KMS-11 (cell line): Measurements from ENCODE around the gene DEDD.

Experiments used
- H2AFZ ChIP-seq: fragments of 200-600 bp; sonication (generic); 2 replicates; pipeline ENCODE4 v1.6.1; 2016; ENCODE audit warnings: antibody characterized with exemption, mixed run types, low read depth
- H3K27ac ChIP-seq: fragments of 200-600 bp; sonication (generic); 2 replicates; pipeline ENCODE4 v1.6.1; 2016; ENCODE audit warnings: mild to moderate bottlenecking, mixed run types
- H3K27me3 ChIP-seq: fragments of 200-600 bp; sonication (generic); 2 replicates; pipeline ENCODE4 v1.6.1; 2017; ENCODE audit warnings: mild to moderate bottlenecking, low read depth, mixed run types, moderate library complexity; ENCODE audit not compliant: insufficient read depth
- H3K36me3 ChIP-seq: fragments of 200-600 bp; sonication (generic); 2 replicates; pipeline ENCODE4 v1.6.1; 2017; ENCODE audit warnings: mild to moderate bottlenecking, mixed run types; ENCODE audit not compliant: insufficient read depth
- H3K4me1 ChIP-seq: fragments of 200-600 bp; sonication (generic); 2 replicates; pipeline ENCODE4 v1.6.1; 2016; ENCODE audit warnings: mild to moderate bottlenecking, low read depth, mixed run types; ENCODE audit not compliant: poor library complexity, severe bottlenecking
- H3K4me2 ChIP-seq: fragments of 200-600 bp; sonication (generic); 2 replicates; pipeline ENCODE4 v1.7.0; 2016; ENCODE audit warnings: mild to moderate bottlenecking, mixed run types
- H3K4me3 ChIP-seq: fragments of 200-600 bp; sonication (generic); IDR thresholded peaks from 2 replicates; pipeline ENCODE4 v1.6.1; 2017; ENCODE audit warnings: low read depth, low read length, mixed read lengths; ENCODE audit not compliant: insufficient read depth
- H3K79me2 ChIP-seq: fragments of 200-600 bp; sonication (generic); 2 replicates; pipeline ENCODE4 v1.6.1; 2016; ENCODE audit warnings: low read depth, mixed run types; ENCODE audit not compliant: insufficient read depth
- H3K9ac ChIP-seq: fragments of 200-600 bp; sonication (generic); 2 replicates; pipeline ENCODE4 v1.6.1; 2016; ENCODE audit warnings: mild to moderate bottlenecking, mixed run types
- H4K20me1 ChIP-seq: fragments of 200-600 bp; sonication (generic); 2 replicates; pipeline ENCODE4 v1.6.1; 2016; ENCODE audit warnings: mild to moderate bottlenecking, mixed run types; ENCODE audit not compliant: insufficient read depth
- TF ChIP-seq, protein P1 (sequence below): fragments of 200-600 bp; sonication (generic); conservative IDR thresholded peaks from 2 replicates; pipeline ENCODE4 v1.6.1; 2017; ENCODE audit warnings: low read depth, mild to moderate bottlenecking, antibody characterized with exemption, low read length, moderate library complexity, mixed read lengths

The DEDD gene, protein sequence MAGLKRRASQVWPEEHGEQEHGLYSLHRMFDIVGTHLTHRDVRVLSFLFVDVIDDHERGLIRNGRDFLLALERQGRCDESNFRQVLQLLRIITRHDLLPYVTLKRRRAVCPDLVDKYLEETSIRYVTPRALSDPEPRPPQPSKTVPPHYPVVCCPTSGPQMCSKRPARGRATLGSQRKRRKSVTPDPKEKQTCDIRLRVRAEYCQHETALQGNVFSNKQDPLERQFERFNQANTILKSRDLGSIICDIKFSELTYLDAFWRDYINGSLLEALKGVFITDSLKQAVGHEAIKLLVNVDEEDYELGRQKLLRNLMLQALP

DNA sequence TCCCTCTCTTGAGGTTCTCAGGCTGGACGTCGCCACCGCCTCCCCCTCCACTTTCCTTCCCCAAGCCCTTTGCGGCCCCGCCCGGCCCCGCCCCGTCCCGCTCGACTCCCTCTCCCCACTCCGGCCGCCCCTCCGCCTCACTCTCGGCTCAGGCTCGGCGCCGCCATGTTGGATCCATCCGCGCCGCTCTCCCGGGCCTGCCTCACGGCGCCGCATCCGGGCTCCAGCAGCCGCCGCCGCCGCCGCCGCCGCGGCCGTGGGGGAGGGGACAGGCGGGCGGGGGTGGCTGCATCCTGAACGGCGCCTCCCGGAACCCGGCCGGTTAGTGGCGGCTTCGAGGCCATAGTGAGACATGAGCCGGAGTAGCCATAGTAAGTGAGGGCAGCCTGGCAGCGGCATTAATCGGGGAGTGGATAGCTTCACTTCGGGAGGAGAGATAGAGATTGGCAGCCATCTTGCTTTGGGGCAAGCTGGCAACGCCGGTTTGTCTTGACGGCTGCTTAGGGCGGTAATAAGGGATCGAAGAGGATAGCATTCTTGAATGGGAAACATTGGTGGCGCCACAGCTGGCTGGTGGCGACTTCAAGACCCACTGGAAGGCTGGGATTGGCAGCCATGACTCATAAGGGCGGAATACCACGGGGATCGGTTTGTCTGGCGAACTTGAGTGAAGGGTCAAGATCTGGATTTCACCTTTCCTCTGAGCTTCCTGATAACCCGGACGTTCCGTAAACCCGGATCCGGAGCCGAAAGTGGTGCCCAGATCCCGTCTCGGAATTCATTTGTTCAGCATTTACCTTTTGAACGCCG is at the start of gene DEDD:
DEDD (minus strand) TSS at position 258 of the 810 bp plus-strand sequence. CDS start 8,205 bp downstream, outside the sequence.
- TF ChIP-seq, protein P1, sequence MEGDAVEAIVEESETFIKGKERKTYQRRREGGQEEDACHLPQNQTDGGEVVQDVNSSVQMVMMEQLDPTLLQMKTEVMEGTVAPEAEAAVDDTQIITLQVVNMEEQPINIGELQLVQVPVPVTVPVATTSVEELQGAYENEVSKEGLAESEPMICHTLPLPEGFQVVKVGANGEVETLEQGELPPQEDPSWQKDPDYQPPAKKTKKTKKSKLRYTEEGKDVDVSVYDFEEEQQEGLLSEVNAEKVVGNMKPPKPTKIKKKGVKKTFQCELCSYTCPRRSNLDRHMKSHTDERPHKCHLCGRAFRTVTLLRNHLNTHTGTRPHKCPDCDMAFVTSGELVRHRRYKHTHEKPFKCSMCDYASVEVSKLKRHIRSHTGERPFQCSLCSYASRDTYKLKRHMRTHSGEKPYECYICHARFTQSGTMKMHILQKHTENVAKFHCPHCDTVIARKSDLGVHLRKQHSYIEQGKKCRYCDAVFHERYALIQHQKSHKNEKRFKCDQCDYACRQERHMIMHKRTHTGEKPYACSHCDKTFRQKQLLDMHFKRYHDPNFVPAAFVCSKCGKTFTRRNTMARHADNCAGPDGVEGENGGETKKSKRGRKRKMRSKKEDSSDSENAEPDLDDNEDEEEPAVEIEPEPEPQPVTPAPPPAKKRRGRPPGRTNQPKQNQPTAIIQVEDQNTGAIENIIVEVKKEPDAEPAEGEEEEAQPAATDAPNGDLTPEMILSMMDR: no peak; the same call in 1 of the 2 replicates
- H3K27me3 ChIP-seq: no peaks in the 10 kb centered on the region
- peaks cover 2% of the 10 kb centered on the region; the same call in 1 of the 2 replicates for H3K36me3 ChIP-seq
- peaks cover 43% of the 10 kb centered on the region for H3K79me2 ChIP-seq
- peak within 1 kb of the TSS; percentile 86 for H2AFZ ChIP-seq
- no peaks in the 10 kb centered on the region for H4K20me1 ChIP-seq
- H3K4me3 ChIP-seq: peak within 1 kb of the TSS; percentile 100
- H3K27ac ChIP-seq: peak within 1 kb of the TSS; percentile 79
- peaks cover 43% of the 10 kb centered on the region for H3K4me1 ChIP-seq
- peak within 1 kb of the TSS; percentile 97 for H3K4me2 ChIP-seq
- H3K9ac ChIP-seq: peak within 1 kb of the TSS; percentile 90

DNA sequence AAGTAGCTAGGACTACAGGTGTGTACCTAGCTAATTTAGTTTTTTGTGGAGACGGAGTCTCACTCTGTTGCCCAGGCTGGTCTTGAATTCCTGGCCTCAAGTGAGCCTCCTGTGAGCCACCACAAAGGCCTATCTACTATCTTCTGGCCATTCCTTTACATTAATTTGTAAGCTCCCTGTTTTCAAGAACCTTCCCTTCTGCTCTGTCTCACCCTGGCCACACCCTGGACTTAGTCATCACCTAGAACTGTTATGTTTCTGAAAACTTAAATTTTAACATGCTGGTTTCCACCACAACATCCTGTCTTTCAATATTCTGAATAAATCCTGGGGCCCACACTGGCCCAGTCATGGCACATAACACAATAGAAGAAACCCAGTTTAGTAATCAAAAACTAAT is 49.7 kb upstream of the DEDD start:
- H2AFZ ChIP-seq: peak overlapping the region; percentile 40
- peak overlapping the region; percentile 39 for H3K27ac ChIP-seq
- H3K79me2 ChIP-seq: peaks cover under 1% of the 10 kb centered on the region; the same call in 1 of the 2 replicates
- H4K20me1 ChIP-seq: no peaks in the 10 kb centered on the region
- peak overlapping the region; percentile 86 for H3K4me3 ChIP-seq
- peaks cover 81% of the 10 kb centered on the region for H3K4me1 ChIP-seq
- no peaks in the 10 kb centered on the region for H3K36me3 ChIP-seq
- H3K4me2 ChIP-seq: peak overlapping the region; percentile 47
- TF ChIP-seq, protein P1: no peak
- H3K27me3 ChIP-seq: no peaks in the 10 kb centered on the region
- H3K9ac ChIP-seq: peak overlapping the region; percentile 1; the same call in 1 of the 2 replicates

DNA sequence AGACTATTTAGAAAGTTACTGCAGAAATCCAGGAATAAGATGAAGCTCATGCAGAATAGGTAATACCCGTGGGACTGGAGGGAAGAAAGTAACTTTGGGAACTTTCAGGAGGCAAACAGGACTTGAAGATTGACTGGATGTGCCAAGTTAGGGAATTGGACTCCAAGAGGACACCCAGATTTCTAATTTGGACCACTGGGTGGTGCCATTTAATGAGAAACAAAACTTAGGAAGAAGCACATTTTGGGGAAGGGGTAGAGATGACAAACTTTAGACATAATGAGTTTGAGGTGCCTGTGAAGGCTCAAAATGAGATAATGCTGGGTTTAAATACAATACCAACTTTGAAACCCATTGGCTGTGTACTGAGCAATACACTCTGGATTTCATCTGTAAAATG is 48.2 kb upstream of the DEDD start:
- peak overlapping the region; percentile 1; the same call in 1 of the 2 replicates for H2AFZ ChIP-seq
- 0 out of 2 replicates have a peak overlapping the region, but pooled peaks have one; percentile 2 for H3K4me2 ChIP-seq
- H3K9ac ChIP-seq: no peak overlapping the region
- H4K20me1 ChIP-seq: no peaks in the 10 kb centered on the region
- TF ChIP-seq, protein P1: peak; percentile 73
- H3K27ac ChIP-seq: 0 out of 2 replicates have a peak overlapping the region, but pooled peaks have one; percentile 1
- peaks cover 16% of the 10 kb centered on the region for H3K79me2 ChIP-seq
- H3K27me3 ChIP-seq: no peaks in the 10 kb centered on the region
- no peaks in the 10 kb centered on the region; the same call in 1 of the 2 replicates for H3K36me3 ChIP-seq
- no peak overlapping the region for H3K4me3 ChIP-seq
- peaks cover 74% of the 10 kb centered on the region for H3K4me1 ChIP-seq

DNA sequence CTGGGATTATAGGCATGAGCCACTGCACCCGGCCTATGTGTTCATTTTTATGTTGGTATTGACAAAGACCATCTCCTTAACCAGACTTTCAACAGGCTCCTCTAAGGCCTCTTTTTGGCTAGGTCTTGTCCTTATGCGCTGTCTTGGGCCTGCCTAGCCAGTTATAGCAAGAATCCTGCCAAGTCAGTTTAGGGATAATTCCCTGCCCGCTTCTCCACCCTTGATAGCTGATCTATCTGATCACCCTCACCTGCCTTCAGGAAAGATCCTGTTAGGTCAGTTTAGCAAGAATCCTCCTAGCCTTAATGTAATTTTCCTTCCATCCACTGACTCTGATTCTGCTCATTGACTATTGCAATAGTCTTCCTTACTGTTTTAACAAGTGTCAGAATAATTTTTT is 47.2 kb upstream of the DEDD start:
- H2AFZ ChIP-seq: no peak overlapping the region
- H3K4me2 ChIP-seq: no peak overlapping the region
- no peak overlapping the region for H3K9ac ChIP-seq
- peaks cover 2% of the 10 kb centered on the region; the same call in 1 of the 2 replicates for H3K36me3 ChIP-seq
- H3K4me3 ChIP-seq: no peak overlapping the region
- no peaks in the 10 kb centered on the region for H3K27me3 ChIP-seq
- peaks cover 26% of the 10 kb centered on the region for H3K79me2 ChIP-seq
- TF ChIP-seq, protein P1: no peak
- no peaks in the 10 kb centered on the region for H4K20me1 ChIP-seq
- no peak overlapping the region for H3K27ac ChIP-seq
- peaks cover 74% of the 10 kb centered on the region for H3K4me1 ChIP-seq
